ENCODE results near the gene FUS.
"Not testable (repeated sequence)": the region's sequence is repeated elsewhere in the genome, so short reads cannot be mapped to it uniquely, and the experiment has no call there.

The FUS gene

DNA sequence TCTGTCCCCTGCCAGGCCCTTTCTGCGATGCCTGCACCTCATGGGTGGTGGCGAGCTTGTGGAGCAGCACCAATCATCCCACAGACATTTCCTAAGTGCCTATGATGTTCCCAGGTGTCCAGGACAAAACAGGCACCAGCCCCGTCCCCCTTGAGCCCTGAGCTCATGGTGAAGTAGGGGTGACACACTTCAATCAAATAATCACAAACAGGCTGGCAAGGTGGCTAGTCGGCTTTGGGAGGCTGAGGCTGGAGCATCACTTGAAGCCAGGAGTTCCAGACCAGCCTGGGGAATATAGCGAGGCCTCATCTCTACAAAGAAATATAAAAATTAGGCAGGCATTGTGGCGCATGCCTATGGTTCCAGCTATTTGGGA, 43.7 kb upstream of the FUS start:
- Histone ChIP-seq H3K9me3 (ENCODE audit: control insufficient read depth in 1 of 2, low read length in 2 of 2) (no peaks in the 10 kb centered on the region), H3K27me3 (ENCODE audit: low read depth, low read length) (no peaks in the 10 kb centered on the region), H3K4me3 (ENCODE audit: low read depth in 1 of 2, low read length in 2 of 2) (no peak overlapping the region), H3K36me3 (ENCODE audit: control insufficient read depth in 1 of 2, insufficient read depth in 2 of 2, low read length in 2 of 2) (peaks cover 5 to 11% of the 10 kb centered on the region in 2 donors), H3K27ac (ENCODE audit: low read length) (no peak overlapping the region), H3K4me1 (ENCODE audit: control insufficient read depth in 1 of 2, insufficient read depth in 2 of 2, low read length in 2 of 2) (peaks cover under 1 to 15% of the 10 kb centered on the region in 2 donors)

DNA sequence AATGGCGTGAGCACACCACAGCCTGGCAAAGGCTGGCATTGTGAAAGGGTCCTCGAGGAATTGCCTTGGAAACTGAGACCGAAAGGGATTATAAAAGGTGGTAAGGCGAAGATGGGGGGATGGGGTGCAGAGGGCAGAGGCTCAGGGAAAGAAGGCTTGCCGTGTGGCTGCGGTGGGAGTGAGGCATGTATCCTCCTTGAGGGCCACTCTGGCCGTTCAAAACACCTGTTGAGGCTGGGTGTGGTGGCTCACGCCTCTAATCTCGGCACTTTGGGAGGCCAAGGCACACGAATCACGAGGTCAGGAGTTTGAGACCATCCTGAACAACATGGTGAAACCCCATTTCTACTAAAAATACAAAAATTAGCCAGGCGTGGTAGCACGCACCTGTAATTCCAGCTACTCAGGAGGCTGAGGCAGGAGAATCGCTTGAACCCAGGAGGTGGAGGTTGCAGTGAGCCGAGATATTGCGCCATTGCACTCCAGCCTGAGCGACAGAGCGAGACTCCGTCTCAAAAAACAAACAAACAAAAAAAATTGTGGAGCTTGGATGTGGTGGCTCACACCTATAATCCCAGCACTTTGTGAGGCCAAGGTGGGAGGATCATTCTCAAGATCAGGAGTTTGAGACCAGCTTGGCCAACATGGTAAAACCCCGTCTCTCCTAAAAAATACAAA, 43.0 kb upstream of the FUS start:
- not testable (repeated sequence) for H3K9me3 ChIP-seq (ENCODE audit: control insufficient read depth in 1 of 2, low read length in 2 of 2); H3K27ac ChIP-seq (ENCODE audit: low read length); H3K27me3 ChIP-seq (ENCODE audit: low read depth, low read length); H3K4me3 ChIP-seq (ENCODE audit: low read depth in 1 of 2, low read length in 2 of 2); H3K36me3 ChIP-seq (ENCODE audit: control insufficient read depth in 1 of 2, insufficient read depth in 2 of 2, low read length in 2 of 2)
- peaks cover 5 to 21% of the 10 kb centered on the region in 2 donors for H3K4me1 ChIP-seq (ENCODE audit: control insufficient read depth in 1 of 2, insufficient read depth in 2 of 2, low read length in 2 of 2)

DNA sequence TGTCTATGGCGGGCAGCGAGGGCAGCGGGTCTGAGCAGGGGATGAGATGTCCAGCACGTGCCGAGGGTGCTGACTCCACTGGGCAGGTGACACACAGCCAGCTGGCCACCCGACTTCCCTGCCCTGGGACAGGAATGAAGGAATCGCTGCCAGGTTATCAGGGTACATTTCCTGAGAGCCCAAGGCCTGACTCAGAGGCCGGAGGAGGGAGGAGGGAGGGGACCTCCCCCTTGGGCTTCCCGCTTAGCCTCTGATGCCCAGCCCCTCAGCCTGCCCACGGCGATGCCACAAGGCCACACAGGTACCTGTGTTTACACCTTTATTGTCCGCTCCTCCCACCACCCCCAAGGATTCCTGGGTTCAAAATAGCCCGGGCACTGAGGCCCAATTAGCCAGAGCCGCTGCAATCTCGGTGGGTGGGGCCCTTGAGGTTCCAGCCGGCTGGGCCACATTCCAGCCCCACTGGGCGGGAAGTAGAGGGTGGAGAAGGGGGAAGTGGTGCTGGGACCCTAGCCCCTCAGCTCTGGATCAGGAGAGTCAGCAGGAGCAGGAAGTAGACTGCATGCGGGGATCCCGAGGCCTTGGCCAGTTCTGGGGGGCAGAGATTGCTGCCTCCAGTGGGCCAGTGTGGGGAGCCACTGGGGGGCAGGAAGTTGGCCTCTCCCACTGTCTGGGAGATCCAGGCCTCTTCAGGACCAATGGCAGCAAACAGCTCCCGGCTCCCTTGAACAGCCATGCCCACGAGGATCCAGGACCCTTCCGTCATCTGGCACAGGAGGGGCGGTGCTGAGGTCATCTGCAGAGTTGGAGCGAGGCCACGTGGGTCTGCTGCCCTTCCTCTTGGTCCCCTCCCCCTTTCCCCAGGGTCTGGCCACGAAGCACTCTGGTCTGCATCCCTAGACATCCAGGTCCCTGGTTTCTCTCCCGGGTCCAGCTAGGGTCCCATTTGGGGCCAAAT, 41.0 kb upstream of the FUS start:
- Histone ChIP-seq H3K27me3 (ENCODE audit: low read depth, low read length) (no peaks in the 10 kb centered on the region), H3K9me3 (ENCODE audit: control insufficient read depth in 1 of 2, low read length in 2 of 2) (no peaks in the 10 kb centered on the region), H3K27ac (ENCODE audit: low read length) (no peak overlapping the region), H3K4me1 (ENCODE audit: control insufficient read depth in 1 of 2, insufficient read depth in 2 of 2, low read length in 2 of 2) (peaks cover 5 to 27% of the 10 kb centered on the region in 2 donors), H3K36me3 (ENCODE audit: control insufficient read depth in 1 of 2, insufficient read depth in 2 of 2, low read length in 2 of 2) (no peaks in the 10 kb centered on the region), H3K4me3 (ENCODE audit: low read depth in 1 of 2, low read length in 2 of 2) (no peak overlapping the region)

DNA sequence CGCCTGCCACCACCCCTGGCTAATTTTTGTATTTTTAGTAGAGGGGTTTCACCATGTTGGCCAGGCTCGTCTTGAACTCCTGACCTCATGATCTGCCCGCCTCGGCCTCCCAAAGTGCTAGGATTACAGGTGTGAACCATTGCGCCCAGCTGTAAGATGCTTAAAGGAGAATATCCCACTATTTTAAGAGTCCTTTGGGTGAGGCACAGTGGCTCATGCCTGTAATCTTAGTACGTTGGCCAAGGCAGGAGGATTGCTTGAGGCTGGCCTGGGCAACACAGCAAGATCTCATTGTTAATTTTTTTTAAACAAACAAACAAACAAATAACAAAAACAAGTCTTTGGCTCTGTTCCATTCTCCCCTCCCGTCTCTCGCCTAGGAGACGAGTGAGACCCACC, 38.9 kb upstream of the FUS start:
- Histone ChIP-seq H3K4me1 (ENCODE audit: control insufficient read depth in 1 of 2, insufficient read depth in 2 of 2, low read length in 2 of 2) (peaks cover 5 to 19% of the 10 kb centered on the region in 2 donors), H3K27ac (ENCODE audit: low read length) (peak overlapping the region; percentile 80), H3K4me3 (ENCODE audit: low read depth in 1 of 2, low read length in 2 of 2) (peak overlapping the region in 1 of 2 donors; percentile 57)
- not testable (repeated sequence) for H3K9me3 ChIP-seq (ENCODE audit: control insufficient read depth in 1 of 2, low read length in 2 of 2); H3K27me3 ChIP-seq (ENCODE audit: low read depth, low read length); H3K36me3 ChIP-seq (ENCODE audit: control insufficient read depth in 1 of 2, insufficient read depth in 2 of 2, low read length in 2 of 2)

DNA sequence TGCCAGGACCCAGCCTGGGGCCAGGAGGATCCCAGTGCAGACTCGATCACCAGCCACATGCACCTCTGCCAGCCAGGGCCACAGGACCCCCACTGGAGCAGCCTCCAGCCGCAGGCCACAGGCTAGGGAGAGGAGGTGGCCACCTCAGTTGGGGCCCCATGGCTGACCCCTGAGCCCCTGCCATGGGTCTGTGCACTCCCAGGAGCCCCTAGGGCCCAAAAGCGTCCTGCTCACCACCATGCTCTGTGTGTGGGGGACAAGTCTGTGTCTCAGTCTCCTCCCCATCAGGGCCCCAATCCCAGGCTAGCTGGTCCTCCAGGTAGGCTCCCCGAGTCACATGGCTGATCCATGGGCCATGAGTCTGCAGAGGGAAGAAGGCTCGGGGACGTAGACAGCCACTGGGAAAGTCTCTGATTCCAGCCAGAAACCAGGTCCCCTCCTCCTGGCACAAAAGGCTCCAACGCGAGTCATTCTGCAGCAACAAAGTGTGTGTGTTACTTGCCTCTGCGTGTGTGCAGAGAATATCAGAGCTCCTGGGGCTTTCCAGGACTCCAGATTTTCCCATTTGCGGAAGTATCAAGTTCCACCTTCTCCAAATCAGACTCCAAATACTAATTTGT, 38.3 kb upstream of the FUS start:
- peak overlapping the region; percentile 80 for H3K27ac ChIP-seq (ENCODE audit: low read length)
- H3K4me1 ChIP-seq (ENCODE audit: control insufficient read depth in 1 of 2, insufficient read depth in 2 of 2, low read length in 2 of 2) = peaks cover 5 to 19% of the 10 kb centered on the region in 2 donors
- peak overlapping the region; percentile 54 to 57 for H3K4me3 ChIP-seq (ENCODE audit: low read depth in 1 of 2, low read length in 2 of 2)
- no peaks in the 10 kb centered on the region for H3K36me3 ChIP-seq (ENCODE audit: control insufficient read depth in 1 of 2, insufficient read depth in 2 of 2, low read length in 2 of 2)
- H3K27me3 ChIP-seq (ENCODE audit: low read depth, low read length) = no peaks in the 10 kb centered on the region
- no peaks in the 10 kb centered on the region for H3K9me3 ChIP-seq (ENCODE audit: control insufficient read depth in 1 of 2, low read length in 2 of 2)

DNA sequence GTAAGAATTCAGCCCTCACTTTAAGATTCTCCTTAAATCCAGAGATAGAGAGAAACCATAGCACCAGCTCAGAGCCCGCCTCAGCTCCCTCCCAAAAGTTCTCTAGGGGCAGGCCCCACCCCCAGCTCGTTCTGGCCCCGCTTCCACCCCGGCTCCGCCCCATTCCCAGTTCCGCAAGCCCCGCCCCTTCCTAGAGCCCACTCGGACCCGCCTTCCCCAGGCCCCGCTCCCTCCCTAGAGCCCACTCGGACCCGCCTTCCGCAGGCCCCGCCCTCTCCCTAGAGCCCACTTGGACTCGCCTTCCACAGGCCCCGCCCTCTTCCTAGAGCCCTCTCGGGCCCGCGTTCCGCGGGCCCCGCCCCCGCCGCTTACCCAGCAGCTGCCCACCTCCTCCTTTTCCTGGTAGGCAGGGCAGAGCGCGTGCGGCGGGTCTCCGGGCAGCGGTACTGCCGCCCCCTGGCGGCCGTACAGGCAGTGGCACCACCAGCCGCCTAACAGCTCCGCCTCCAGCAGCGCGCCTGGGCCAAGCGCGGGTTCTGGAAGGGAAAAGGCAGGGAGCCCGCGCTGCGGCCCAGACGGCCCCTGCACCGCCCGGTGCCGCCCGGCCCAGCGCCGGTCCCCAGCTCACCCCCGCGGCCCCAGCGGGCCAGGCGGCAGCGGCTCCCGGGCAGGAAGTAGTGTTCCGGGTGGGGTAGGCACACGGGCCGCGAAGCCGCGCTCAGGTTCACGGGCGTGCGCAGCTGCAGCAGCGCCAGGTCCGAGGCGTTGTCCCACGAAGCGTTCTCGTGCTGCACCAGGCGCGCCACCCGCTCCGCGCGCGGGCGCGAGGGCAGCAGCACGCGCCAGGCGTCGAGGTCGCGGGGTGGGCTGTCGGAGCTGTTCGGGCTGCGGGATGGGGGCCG, 37.6 kb upstream of the FUS start:
- no peaks in the 10 kb centered on the region for H3K36me3 ChIP-seq (ENCODE audit: control insufficient read depth in 1 of 2, insufficient read depth in 2 of 2, low read length in 2 of 2)
- peak overlapping the region; percentile 54 to 57 for H3K4me3 ChIP-seq (ENCODE audit: low read depth in 1 of 2, low read length in 2 of 2)
- no peaks in the 10 kb centered on the region for H3K27me3 ChIP-seq (ENCODE audit: low read depth, low read length)
- H3K9me3 ChIP-seq (ENCODE audit: control insufficient read depth in 1 of 2, low read length in 2 of 2) = no peaks in the 10 kb centered on the region
- H3K27ac ChIP-seq (ENCODE audit: low read length) = peak overlapping the region; percentile 80
- H3K4me1 ChIP-seq (ENCODE audit: control insufficient read depth in 1 of 2, insufficient read depth in 2 of 2, low read length in 2 of 2) = peaks cover 5 to 19% of the 10 kb centered on the region in 2 donors

DNA sequence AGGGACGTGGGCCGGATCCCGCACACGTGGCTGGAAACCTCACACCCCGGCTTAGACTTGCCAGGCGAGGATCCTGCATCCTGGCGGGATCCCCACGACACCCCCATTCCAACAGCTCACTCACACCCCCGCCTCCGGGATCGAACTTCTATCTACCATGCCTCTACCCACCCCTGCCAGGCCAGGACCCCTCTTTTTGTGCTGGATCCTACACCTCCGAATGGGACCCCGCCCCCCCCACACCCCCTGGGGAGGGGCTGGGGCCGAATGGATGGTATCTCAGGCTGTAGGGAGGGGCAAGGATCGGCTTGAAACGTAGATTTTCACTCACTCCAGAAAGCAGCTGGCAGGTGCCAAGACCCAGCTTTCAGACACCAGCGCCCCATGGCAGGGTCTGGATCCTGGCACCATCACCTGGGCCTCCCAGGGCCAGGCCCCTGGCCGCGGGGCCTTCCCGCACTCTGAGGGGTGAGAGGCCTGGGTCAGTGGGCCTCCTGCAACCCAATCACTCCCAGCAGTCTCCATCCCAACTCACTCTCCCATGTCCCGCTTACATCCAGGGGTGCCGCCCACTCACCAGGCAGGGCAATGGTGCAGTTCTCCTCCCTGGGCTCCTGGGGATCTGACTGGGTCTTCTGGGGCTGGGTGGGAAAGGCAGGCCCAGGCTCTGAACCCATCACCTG, 36.8 kb upstream of the FUS start:
- H3K9me3 ChIP-seq (ENCODE audit: control insufficient read depth in 1 of 2, low read length in 2 of 2) = no peaks in the 10 kb centered on the region
- no peaks in the 10 kb centered on the region for H3K27me3 ChIP-seq (ENCODE audit: low read depth, low read length)
- no peak overlapping the region for H3K27ac ChIP-seq (ENCODE audit: low read length)
- peak overlapping the region in 1 of 2 donors; percentile 54 for H3K4me3 ChIP-seq (ENCODE audit: low read depth in 1 of 2, low read length in 2 of 2)
- peaks cover 5 to 19% of the 10 kb centered on the region in 2 donors for H3K4me1 ChIP-seq (ENCODE audit: control insufficient read depth in 1 of 2, insufficient read depth in 2 of 2, low read length in 2 of 2)
- no peaks in the 10 kb centered on the region for H3K36me3 ChIP-seq (ENCODE audit: control insufficient read depth in 1 of 2, insufficient read depth in 2 of 2, low read length in 2 of 2)

DNA sequence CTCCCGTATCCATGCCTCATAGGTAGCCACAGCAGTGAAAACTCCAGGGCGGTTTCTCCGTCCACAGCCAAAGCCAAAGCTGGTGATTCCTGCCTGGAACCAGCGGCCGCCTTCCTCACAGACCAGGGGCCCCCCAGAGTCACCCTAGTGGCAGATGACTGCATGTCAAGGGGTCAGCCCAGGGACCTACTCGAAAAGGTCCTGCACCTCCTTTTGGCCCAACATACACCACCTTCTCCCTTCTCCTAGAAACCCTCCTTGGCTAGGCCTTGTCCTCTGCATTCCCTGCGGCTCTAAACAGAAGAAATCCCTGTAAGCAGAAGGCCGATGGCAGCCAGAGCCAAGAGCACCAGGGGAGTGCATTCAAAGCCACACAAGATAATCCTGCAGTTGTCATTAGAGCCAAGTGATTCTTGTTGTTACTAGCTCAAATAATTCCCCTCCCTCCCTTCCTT, 36.2 kb upstream of the FUS start:
- no peaks in the 10 kb centered on the region for H3K36me3 ChIP-seq (ENCODE audit: control insufficient read depth in 1 of 2, insufficient read depth in 2 of 2, low read length in 2 of 2)
- no peak overlapping the region for H3K27ac ChIP-seq (ENCODE audit: low read length)
- no peaks in the 10 kb centered on the region for H3K9me3 ChIP-seq (ENCODE audit: control insufficient read depth in 1 of 2, low read length in 2 of 2)
- H3K4me3 ChIP-seq (ENCODE audit: low read depth in 1 of 2, low read length in 2 of 2) = no peak overlapping the region
- H3K27me3 ChIP-seq (ENCODE audit: low read depth, low read length) = no peaks in the 10 kb centered on the region
- peaks cover 5 to 19% of the 10 kb centered on the region in 2 donors for H3K4me1 ChIP-seq (ENCODE audit: control insufficient read depth in 1 of 2, insufficient read depth in 2 of 2, low read length in 2 of 2)

DNA sequence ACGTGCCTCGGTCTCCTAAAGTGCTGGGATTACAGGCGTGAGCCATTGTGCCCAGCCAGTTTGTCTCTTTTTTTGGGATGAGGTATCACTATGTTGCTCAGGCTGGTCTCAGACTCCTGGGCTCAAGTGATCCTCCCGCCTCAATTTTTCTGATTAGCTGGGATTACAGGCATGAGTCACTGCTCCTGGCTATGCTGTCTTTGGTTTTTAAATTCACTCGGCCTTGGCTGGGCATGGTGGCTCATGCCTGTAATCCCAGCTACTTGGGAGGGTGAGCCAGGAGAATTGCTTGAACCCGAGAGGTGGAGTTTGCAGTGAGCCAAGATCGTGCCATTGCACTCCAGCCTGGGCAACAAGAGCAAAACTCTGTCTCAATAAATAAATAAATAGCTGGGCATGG, 35.5 kb upstream of the FUS start:
- not testable (repeated sequence) for H3K36me3 ChIP-seq (ENCODE audit: control insufficient read depth in 1 of 2, insufficient read depth in 2 of 2, low read length in 2 of 2); H3K27me3 ChIP-seq (ENCODE audit: low read depth, low read length); H3K9me3 ChIP-seq (ENCODE audit: control insufficient read depth in 1 of 2, low read length in 2 of 2); H3K27ac ChIP-seq (ENCODE audit: low read length); H3K4me3 ChIP-seq (ENCODE audit: low read depth in 1 of 2, low read length in 2 of 2)
- H3K4me1 ChIP-seq (ENCODE audit: control insufficient read depth in 1 of 2, insufficient read depth in 2 of 2, low read length in 2 of 2) = peaks cover 5 to 19% of the 10 kb centered on the region in 2 donors

DNA sequence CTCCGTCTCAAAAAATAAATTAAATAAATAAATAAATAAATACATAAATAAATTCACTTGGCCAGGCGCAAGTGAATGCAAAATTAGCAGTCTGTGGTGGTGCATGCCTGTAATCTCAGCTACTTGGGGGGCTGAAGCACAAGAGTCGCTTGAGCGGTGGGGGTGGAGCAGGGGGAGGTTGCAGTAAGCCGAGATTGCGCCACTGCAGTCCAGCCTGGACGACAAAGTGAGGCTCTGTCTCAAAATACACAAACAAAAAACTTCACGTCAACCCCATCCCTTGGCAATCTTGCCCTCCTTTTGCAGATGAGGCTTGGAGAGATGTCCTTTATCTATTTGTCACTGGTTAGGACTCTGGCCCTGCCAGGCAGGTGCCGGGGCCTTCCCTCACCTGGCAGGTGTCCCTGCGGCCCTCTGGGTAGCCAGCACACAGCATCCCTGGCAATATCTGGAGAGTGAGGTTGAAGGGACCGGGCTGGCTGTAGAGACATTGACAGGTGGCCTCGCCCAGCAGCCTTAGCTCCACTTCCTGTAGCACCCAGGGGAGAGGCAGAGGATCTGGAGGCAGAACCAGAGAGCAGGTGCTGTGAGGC, 34.4 kb upstream of the FUS start:
- Histone ChIP-seq H3K4me3 (ENCODE audit: low read depth in 1 of 2, low read length in 2 of 2) (no peak overlapping the region), H3K27ac (ENCODE audit: low read length) (no peak overlapping the region), H3K27me3 (ENCODE audit: low read depth, low read length) (no peaks in the 10 kb centered on the region), H3K4me1 (ENCODE audit: control insufficient read depth in 1 of 2, insufficient read depth in 2 of 2, low read length in 2 of 2) (peaks cover 5 to 19% of the 10 kb centered on the region in 2 donors), H3K9me3 (ENCODE audit: control insufficient read depth in 1 of 2, low read length in 2 of 2) (no peaks in the 10 kb centered on the region), H3K36me3 (ENCODE audit: control insufficient read depth in 1 of 2, insufficient read depth in 2 of 2, low read length in 2 of 2) (no peaks in the 10 kb centered on the region)

Data from muscle layer of duodenum (tissue), 2 donors.